GM19463 (cell line): ENCODE data around the gene CXCL10.

Experiments
- ATAC-seq: cut with Tn5 transposase; IDR thresholded peaks from one replicate; pipeline ENCODE4 v1.9.1; 2021; ENCODE audit warnings: mild to moderate bottlenecking, moderate library complexity; ENCODE audit not compliant: unreplicated experiment

CXCL10 gene

GRCh38 chr4:75997081-75997480 is 26.2 kb downstream of the CXCL10 start:
- no peak for ATAC-seq

GRCh38 chr4:75995727-75996126 is 27.6 kb downstream of the CXCL10 start:
- no peak for ATAC-seq

GRCh38 chr4:75992462-75992861 is 30.8 kb downstream of the CXCL10 start:
- no peak for ATAC-seq

GRCh38 chr4:75989846-75990528 is 33.3 kb downstream of the CXCL10 start:
- no peak for ATAC-seq

- no peak for ATAC-seq
These were observed 38.2 kb downstream of the CXCL10 start for GRCh38 chr4:75985116-75985515.

DNA sequence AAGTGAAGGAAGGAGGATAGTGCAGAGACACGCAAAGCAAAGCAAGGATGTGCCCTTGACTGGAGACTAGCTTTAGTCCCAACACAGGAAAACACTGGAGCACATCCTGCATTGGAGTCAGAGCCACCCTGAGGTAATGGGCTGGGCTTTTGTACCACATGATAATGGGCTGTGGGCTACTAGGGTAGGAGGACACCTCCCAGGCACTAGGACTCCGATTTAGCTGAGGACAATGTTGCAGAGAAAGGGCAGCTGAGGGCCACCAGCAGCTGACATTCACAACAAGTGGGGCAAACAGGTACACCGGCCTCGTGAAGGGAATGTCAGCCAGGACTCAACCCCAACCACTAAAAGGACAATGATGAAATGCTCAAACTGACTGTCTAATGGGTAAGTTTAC is 42.7 kb downstream of the CXCL10 start:
- no peak for ATAC-seq

GRCh38 chr4:75976177-75976576 is 47.1 kb downstream of the CXCL10 start:
- no peak for ATAC-seq

DNA sequence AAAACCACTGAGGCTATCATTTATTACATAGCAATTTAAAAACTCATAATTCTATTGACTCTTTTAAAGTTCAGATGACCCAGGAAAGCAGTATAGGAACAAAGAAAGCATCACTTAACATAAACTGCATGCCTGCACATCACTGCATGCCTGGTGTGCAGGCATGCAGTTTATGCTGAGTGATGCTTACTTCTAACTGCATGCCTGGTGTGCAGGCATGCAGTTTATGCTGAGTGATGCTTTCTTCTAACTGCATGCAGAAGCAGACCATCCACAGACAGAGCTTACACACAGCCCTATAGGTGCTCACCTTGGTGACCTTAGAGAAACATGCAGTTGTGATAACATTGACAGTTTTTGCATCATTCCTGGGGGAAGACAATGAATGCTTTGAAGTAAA is 49.5 kb downstream of the CXCL10 start:
- ATAC-seq = no peak
